Measurements from ENCODE around the gene MS4A8. TPM values are rescaled to one million over a fixed set of nuclear protein-coding genes. Genes with fewer than 3 reads are reported as not detected.

MS4A8 gene
- total RNA-seq, 6 experiments from 2014 or later, result 0.62 TPM; not detected in 5

DNA sequence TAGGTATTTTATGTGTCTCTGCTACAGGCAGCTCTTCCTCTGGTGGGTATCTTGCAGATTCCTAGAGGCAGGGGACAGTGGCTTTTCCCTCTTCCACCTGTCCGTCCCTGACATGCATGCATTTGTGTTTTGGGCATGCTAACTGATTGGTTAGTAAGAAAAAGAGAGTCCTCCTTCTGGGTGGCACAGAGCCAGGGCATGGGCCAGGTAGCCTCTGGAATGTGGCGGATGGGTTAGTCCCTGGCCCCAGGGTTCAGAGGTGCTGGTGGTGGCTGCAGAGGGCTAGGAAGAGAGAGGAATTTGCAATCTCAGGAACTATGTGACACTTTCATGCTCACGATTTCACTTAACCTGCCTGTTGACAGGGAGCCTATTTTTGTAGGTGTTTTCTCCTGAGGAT is 51.5 kb downstream of the MS4A8 start:
- no peak overlapping the region for H3K27ac ChIP-seq
- intact Hi-C loops (cut with DNase I), result no loop called here
- no peaks in the 10 kb centered on the region for H3K36me3 ChIP-seq
- no peak for DNase-seq
- TF ChIP-seq POLR2A (IDR thresholded peaks at IDR 0.05), result no peak
- TF ChIP-seq, protein P1, sequence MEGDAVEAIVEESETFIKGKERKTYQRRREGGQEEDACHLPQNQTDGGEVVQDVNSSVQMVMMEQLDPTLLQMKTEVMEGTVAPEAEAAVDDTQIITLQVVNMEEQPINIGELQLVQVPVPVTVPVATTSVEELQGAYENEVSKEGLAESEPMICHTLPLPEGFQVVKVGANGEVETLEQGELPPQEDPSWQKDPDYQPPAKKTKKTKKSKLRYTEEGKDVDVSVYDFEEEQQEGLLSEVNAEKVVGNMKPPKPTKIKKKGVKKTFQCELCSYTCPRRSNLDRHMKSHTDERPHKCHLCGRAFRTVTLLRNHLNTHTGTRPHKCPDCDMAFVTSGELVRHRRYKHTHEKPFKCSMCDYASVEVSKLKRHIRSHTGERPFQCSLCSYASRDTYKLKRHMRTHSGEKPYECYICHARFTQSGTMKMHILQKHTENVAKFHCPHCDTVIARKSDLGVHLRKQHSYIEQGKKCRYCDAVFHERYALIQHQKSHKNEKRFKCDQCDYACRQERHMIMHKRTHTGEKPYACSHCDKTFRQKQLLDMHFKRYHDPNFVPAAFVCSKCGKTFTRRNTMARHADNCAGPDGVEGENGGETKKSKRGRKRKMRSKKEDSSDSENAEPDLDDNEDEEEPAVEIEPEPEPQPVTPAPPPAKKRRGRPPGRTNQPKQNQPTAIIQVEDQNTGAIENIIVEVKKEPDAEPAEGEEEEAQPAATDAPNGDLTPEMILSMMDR (IDR thresholded peaks at IDR 0.05), result no peak
- no peak overlapping the region for H3K4me3 ChIP-seq
- H3K9me3 ChIP-seq, result no peaks in the 10 kb centered on the region
- ATAC-seq, result no peak
- H3K27me3 ChIP-seq, result no peaks in the 10 kb centered on the region
- no peaks in the 10 kb centered on the region for H3K4me1 ChIP-seq
- 45% methylated on average over 2 of the region's 3 CpGs for WGBS (ENCODE audit: insufficient coverage, low coverage, low lambda C conversion rate, missing lambda C conversion rate)

DNA sequence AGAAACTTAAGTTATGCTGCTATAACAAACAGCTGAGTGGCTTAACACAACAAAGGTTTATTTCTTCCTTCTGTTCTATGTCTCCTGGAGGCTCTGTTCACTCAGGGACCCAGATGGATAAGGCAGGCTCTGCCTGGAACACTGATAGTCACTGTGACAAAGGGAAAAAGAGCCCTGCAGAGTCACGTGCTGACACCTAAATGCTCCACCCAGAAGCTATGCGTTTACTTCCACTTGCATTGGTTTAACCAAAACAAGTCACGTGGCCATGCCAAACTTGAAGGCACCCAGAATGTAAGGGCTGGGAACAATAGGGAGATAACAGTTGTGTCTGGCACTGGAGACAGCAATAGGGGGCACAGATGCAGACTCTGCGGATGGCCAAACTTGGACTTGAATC is 53.9 kb downstream of the MS4A8 start:
- intact Hi-C loops (cut with DNase I), result no loop called here
- DNase-seq (no peak), ATAC-seq (no peak)
- Histone ChIP-seq H3K27me3 (no peaks in the 10 kb centered on the region), H3K4me1 (no peaks in the 10 kb centered on the region), H3K9me3 (no peaks in the 10 kb centered on the region), H3K4me3 (no peak overlapping the region), H3K27ac (no peak overlapping the region), H3K36me3 (no peaks in the 10 kb centered on the region)
- WGBS (ENCODE audit: insufficient coverage, low coverage, low lambda C conversion rate, missing lambda C conversion rate), result 48% methylated on average over 4 of the region's 4 CpGs
- no peak for TF ChIP-seq POLR2A (IDR thresholded peaks at IDR 0.05)
- TF ChIP-seq, protein P1 (IDR thresholded peaks at IDR 0.05), result no peak

DNA sequence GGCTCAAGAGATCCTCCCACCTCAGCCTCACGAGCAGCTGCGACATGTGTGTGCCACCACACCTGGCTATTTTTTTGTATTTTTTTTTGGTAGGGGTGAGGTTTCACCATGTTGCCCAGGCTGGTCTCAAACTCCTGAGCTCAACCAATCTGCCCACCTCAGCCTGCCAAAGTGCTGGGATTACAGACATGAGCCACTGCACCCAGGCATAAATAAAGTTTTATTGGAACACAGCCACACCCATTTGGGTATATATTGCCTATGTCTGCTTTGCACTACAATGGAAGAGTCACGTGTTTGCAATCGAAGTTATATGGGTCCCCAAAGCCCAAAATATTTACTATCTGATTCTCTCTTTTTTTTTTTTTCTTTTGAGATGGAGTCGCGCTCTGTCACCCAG is 55.5 kb downstream of the MS4A8 start:
- 76% methylated on average over 6 of the region's 6 CpGs for WGBS (ENCODE audit: insufficient coverage, low coverage, low lambda C conversion rate, missing lambda C conversion rate)
- H3K4me3 ChIP-seq, result no peak overlapping the region
- intact Hi-C loops (cut with DNase I), result no loop called here
- DNase-seq, result no peak
- no peak overlapping the region for H3K27ac ChIP-seq
- no peak for ATAC-seq
- H3K27me3 ChIP-seq, result no peaks in the 10 kb centered on the region
- no peaks in the 10 kb centered on the region for H3K4me1 ChIP-seq
- no peaks in the 10 kb centered on the region for H3K9me3 ChIP-seq
- H3K36me3 ChIP-seq, result no peaks in the 10 kb centered on the region
- TF ChIP-seq POLR2A (IDR thresholded peaks at IDR 0.05), result no peak
- TF ChIP-seq, protein P1 (IDR thresholded peaks at IDR 0.05), result no peak

DNA sequence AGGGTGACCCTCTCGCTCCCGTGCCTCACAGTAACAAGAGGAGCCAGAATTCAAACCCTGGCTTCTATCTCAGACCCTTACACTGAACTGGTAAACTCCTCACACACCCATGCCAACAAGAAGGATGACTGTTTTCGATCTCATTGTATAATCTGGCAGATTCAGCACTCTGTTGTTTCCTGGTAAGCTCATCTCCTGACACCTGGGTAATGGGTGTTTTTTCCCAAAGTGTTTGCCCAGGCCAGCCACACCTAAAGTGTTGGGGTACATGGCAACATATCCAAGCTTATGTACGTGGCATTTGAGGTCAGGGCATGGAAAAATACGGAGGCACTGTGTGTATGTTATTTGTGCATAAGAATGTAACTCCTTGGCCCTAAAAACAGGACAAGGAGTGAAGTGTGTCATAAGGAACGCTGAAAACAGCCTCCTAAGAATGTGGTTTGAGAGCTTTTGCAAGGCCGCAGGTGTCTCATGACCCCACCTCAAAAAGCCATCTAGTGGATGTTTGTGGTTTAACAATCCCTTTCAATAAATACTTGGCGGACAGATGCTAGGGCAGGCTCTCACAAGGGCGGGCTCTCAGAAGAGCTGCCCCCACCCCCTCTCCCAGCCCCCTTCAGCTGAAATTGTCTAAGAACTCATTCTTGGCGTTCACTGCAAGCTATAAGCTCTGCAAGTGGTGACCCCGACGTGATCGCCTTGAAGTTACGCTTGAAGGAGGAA is 57.1 kb downstream of the MS4A8 start, which contains the start of gene MS4A15:
Gene MS4A15, plus strand, starts transcription at position 561 of the 726 bp plus-strand sequence. CDS start 6,867 bp downstream, outside the sequence.
- Histone ChIP-seq H3K36me3 (no peaks in the 10 kb centered on the region), H3K4me3 (no peak within 1 kb of the TSS), H3K4me1 (no peaks in the 10 kb centered on the region), H3K27me3 (no peaks in the 10 kb centered on the region), H3K9me3 (no peaks in the 10 kb centered on the region), H3K27ac (no peak within 1 kb of the TSS)
- peak in 1 of 4 donors; percentile 28 for ATAC-seq
- TF ChIP-seq, protein P1 (IDR thresholded peaks at IDR 0.05), result peak; percentile 12 to 42 (median 24)
- no peak for TF ChIP-seq POLR2A (IDR thresholded peaks at IDR 0.05)
- 52% methylated on average over 13 of the region's 14 CpGs for WGBS (ENCODE audit: insufficient coverage, low coverage, low lambda C conversion rate, missing lambda C conversion rate)
- intact Hi-C loops (cut with DNase I), result no loop called here
- DNase-seq, result no peak
